Astrocyte of the cerebellum (primary cell): ENCODE results near the gene DZIP3.
A peak's percentile ranks its signal among the peaks of the same experiment; 100 is the strongest.
"Not testable (repeated sequence)": the region's sequence is repeated elsewhere in the genome, so short reads cannot be mapped to it uniquely, and the experiment has no call there.

ENCODE experiments used
- DNase-seq: peaks from one replicate; pipeline ENCODE4 v3.0.0-alpha.2; 2011; ENCODE audit warnings: low read depth
- H3K4me3 ChIP-seq: 2 replicates; pipeline ENCODE4 v1.5.1; 2011; ENCODE audit warnings: mild to moderate bottlenecking, low read depth, low read length, moderate library complexity
- in situ Hi-C: cut with HindIII; loops from 2 replicates; pipeline ENCODE4 v1.10.0; 2017; ENCODE audit warnings: low sequenced_read_pairs
- TF ChIP-seq, protein P1 (sequence below): IDR thresholded peaks from 2 replicates; pipeline ENCODE4 v1.5.1; 2012; ENCODE audit warnings: low read length, low read depth, moderate library complexity, mild to moderate bottlenecking; ENCODE audit errors: missing control alignments

Gene DZIP3

GRCh38 chr3:108629974-108630373 lies 40.5 kb downstream of the DZIP3 start:
- no peak overlapping the region for H3K4me3 ChIP-seq
- in situ Hi-C loops = no loop called here
- TF ChIP-seq, protein P1, sequence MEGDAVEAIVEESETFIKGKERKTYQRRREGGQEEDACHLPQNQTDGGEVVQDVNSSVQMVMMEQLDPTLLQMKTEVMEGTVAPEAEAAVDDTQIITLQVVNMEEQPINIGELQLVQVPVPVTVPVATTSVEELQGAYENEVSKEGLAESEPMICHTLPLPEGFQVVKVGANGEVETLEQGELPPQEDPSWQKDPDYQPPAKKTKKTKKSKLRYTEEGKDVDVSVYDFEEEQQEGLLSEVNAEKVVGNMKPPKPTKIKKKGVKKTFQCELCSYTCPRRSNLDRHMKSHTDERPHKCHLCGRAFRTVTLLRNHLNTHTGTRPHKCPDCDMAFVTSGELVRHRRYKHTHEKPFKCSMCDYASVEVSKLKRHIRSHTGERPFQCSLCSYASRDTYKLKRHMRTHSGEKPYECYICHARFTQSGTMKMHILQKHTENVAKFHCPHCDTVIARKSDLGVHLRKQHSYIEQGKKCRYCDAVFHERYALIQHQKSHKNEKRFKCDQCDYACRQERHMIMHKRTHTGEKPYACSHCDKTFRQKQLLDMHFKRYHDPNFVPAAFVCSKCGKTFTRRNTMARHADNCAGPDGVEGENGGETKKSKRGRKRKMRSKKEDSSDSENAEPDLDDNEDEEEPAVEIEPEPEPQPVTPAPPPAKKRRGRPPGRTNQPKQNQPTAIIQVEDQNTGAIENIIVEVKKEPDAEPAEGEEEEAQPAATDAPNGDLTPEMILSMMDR = no peak
- DNase-seq = no peak

DNA sequence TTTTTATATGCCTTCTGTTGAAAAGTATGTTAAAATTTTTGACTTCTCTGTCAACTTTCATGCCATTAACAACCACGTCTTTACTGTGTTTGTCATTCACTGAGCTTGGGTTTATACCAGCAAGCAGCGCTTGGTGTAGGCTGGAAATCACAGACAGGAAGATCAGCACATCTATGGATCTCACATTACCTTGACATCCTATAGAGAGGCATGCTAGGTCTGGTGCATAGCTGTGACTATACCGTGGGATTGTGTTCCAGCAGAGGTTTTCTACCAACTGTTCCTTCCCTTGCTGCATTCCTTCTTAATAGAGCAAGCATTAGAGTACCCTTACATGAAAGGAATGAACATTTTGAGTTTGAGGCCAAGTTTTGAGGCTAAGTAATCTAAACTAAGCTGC lies 53.0 kb downstream of the DZIP3 start:
- in situ Hi-C loops = no loop called here
- DNase-seq = no peak
- TF ChIP-seq, protein P1 = no peak
- no peak overlapping the region for H3K4me3 ChIP-seq

- no peak overlapping the region for H3K4me3 ChIP-seq
- in situ Hi-C loops = no loop called here
- TF ChIP-seq, protein P1 = no peak
- DNase-seq = peak; percentile 9
These were observed 55.8 kb downstream of the DZIP3 start for GRCh38 chr3:108645364-108645763.

DNA sequence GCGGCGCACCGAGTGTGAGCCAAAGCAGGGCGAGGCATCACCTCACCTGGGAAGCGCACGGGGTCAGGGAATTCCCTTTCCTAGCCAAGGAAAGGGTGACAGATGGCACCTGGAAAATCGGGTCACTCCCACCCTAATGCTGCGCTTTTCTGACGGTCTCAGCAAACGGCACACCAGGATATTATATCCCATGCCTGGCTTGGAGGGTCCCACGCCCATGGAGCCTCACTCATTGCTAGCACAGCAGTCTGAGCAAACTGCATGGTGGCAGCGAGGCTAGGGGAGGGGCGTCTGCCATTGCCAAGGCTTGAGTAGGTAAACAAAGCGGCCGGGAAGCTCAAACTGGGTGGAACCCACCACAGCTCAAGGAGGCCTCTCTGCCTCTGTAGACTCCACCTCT lies 66.1 kb downstream of the DZIP3 start:
- DNase-seq, H3K4me3 ChIP-seq, in situ Hi-C loops: not testable (repeated sequence)

GRCh38 chr3:108661699-108662098 lies 72.2 kb downstream of the DZIP3 start:
- DNase-seq = no peak
- in situ Hi-C loops = no loop called here
- TF ChIP-seq, protein P1 = no peak
- H3K4me3 ChIP-seq = no peak overlapping the region

DNA sequence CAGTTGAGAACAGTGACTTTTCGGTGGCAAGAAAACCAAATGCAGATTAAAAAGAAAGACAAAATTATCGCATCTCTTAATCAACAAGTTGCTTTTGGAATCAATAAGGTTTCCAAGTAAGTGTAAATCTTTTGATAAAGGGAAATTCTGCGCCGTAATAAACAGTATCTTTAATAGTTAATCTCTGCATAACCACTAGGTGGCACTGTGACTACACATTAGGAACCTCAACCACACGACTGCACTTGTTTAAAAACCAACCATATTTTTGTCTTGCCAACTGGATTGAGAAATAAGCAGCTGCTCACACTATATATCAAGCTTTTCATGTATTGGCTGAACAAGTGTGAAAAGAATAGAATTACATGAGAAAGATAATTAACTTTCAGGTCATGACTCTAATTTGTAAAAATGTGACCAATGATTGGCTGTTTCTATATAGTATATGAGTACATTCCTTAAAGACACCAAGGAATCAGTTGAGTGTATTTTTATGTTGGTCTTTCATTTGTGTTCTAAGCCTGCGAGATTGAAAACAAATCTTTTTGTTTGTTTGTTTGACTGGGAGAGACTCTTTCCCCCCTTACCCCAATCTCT lies 72.7 kb downstream of the DZIP3 start:
- no peak overlapping the region for H3K4me3 ChIP-seq
- in situ Hi-C loops = no loop called here
- DNase-seq = peak; percentile 76
- TF ChIP-seq, protein P1 = peak; percentile 59

DNA sequence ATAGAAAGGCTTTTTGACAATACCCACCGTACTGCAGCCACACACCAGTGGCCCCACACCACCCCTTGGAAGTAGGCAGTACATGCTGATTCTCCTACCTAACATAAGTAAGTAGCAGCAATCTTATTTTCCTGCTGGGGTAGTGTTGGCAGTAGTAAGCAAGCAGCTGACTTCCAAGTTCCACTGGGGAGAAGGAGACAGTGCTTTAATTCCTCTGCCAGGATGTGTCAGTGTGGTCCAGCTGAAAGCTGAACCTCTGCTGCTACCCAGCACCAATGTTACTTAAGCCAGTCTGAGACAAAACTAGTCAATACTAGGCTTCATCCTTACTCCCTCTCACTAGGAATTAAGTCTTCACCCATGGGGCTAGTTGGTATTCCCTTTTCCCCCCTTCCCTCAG lies 74.7 kb downstream of the DZIP3 start:
- TF ChIP-seq, protein P1 = no peak
- peak; percentile 1 for DNase-seq
- H3K4me3 ChIP-seq = no peak overlapping the region
- in situ Hi-C loops = no loop called here
